Endothelial cell of umbilical vein (primary cell): Measurements from ENCODE around the gene RNF224. TPM values are rescaled to one million over a fixed set of nuclear protein-coding genes. Genes with fewer than 3 reads are reported as not detected.

Source experiments
- BruUV-seq: library from RNA; stranded (reverse); fragments of 400-500 nt; replicated peaks from 2 replicates; lab custom pipeline; 2021; lab: Mats Ljungman, UMichigan
- CTCF ChIA-PET: fragments of 300-600, 350-600 bp; sonication (Branson Sonifier 250); formaldehyde crosslinking; loops from one replicate; lab custom pipeline; 2021; ENCODE audit warnings: antibody characterized with exemption, inconsistent platforms; lab: Charles Lee
- POLR2A ChIA-PET: fragments of 300-600, 350-600 bp; sonication (Branson Sonifier 250); formaldehyde crosslinking; loops from one replicate; lab custom pipeline; 2021; ENCODE audit warnings: antibody characterized with exemption, inconsistent platforms; lab: Charles Lee
- DNase-seq: peaks from one replicate; pipeline ENCODE4 v3.0.0-alpha.2; 2011; ENCODE audit warnings: low read depth, low spot score
- FAIRE-seq: peaks from 2 replicates; lab custom pipeline; 2011; peaks lifted over from hg19 to GRCh38; lab: Jason Lieb, UNC
- H2AFZ ChIP-seq: 2 replicates; pipeline ENCODE4 v1.6.0; 2012; ENCODE audit warnings: low read depth, low read length, control low read depth, inconsistent platforms
- H3K27ac ChIP-seq: 2 replicates; pipeline ENCODE4 v1.5.1; 2011; ENCODE audit warnings: low read depth, mild to moderate bottlenecking, control low read depth, low read length, moderate library complexity; ENCODE audit not compliant: insufficient read depth
- H3K27me3 ChIP-seq, 2 experiments: 2 replicates each; pipeline versions ENCODE4 v1.6.0 to v1.6.1; 2011; ENCODE audit warnings: low read length in 2 of 2, mixed read lengths in 1 of 2; ENCODE audit not compliant: control insufficient read depth in 2 of 2, insufficient read depth in 2 of 2
- H3K36me3 ChIP-seq, 2 experiments: 2 replicates in 1 of 2; 3 replicates in 1 of 2; pipeline ENCODE4 v1.5.1; 2011; ENCODE audit warnings: low read length in 2 of 2, mild to moderate bottlenecking in 1 of 2, moderate library complexity in 1 of 2; ENCODE audit not compliant: control insufficient read depth in 2 of 2, insufficient read depth in 2 of 2; ENCODE audit errors: extremely low read depth in 1 of 2
- H3K4me1 ChIP-seq: 3 replicates; pipeline ENCODE4 v1.5.1; 2011; ENCODE audit warnings: mild to moderate bottlenecking, low read length; ENCODE audit not compliant: control insufficient read depth, insufficient read depth; ENCODE audit errors: extremely low read depth
- H3K4me2 ChIP-seq: 2 replicates; pipeline ENCODE4 v1.6.1; 2011; ENCODE audit warnings: low read length, control low read depth, mixed read lengths; ENCODE audit not compliant: insufficient read depth
- H3K4me3 ChIP-seq, 3 experiments: fragments of 200-600 bp in 1 of 3; sonication (generic), shearing (Covaris generic) in 1 of 3; replicated peaks in 1 of 3; 2 replicates each; pipeline ENCODE4 v1.5.1; 2011 to 2016; ENCODE audit warnings: control low read depth in 3 of 3, low read length in 3 of 3, mild to moderate bottlenecking in 2 of 3, inconsistent platforms in 1 of 3, low read depth in 1 of 3, moderate library complexity in 1 of 3; ENCODE audit not compliant: insufficient read depth in 1 of 3
- H3K79me2 ChIP-seq: 2 replicates; pipeline ENCODE4 v1.6.0; 2012; ENCODE audit warnings: low read length, inconsistent platforms; ENCODE audit not compliant: control insufficient read depth, insufficient read depth
- H3K9ac ChIP-seq: replicated peaks from 2 replicates; pipeline ENCODE3; 2011; ENCODE audit warnings: low read length, control low read depth; ENCODE audit not compliant: insufficient read depth; ENCODE audit errors: extremely low read depth
- H3K9me1 ChIP-seq: replicated peaks from 3 replicates; pipeline ENCODE4 v1.6.0; 2011; ENCODE audit warnings: mild to moderate bottlenecking, low read length; ENCODE audit not compliant: control insufficient read depth, insufficient read depth; ENCODE audit errors: extremely low read depth
- H3K9me3 ChIP-seq: replicated peaks from 2 replicates; pipeline ENCODE4 v1.5.1; 2012; ENCODE audit warnings: low read length, inconsistent platforms; ENCODE audit not compliant: control insufficient read depth, insufficient read depth
- H4K20me1 ChIP-seq: replicated peaks from 2 replicates; pipeline ENCODE3; 2011; ENCODE audit warnings: mild to moderate bottlenecking, low read length; ENCODE audit not compliant: control insufficient read depth, insufficient read depth; ENCODE audit errors: extremely low read depth
- EZH2 ChIP-seq: IDR thresholded peaks from 2 replicates; pipeline ENCODE4 v1.6.1; 2012; ENCODE audit warnings: borderline replicate concordance, low read depth, mild to moderate bottlenecking, moderate library complexity, low read length, inconsistent platforms; ENCODE audit not compliant: severe bottlenecking
- FOS ChIP-seq: IDR thresholded peaks from 2 replicates; pipeline ENCODE4 v1.6.1; 2011; ENCODE audit warnings: mild to moderate bottlenecking, low read length, moderate library complexity, borderline replicate concordance; ENCODE audit not compliant: insufficient read depth
- GATA2 ChIP-seq: IDR thresholded peaks from 2 replicates; pipeline ENCODE4 v1.7.0; 2011; ENCODE audit warnings: low read depth, mild to moderate bottlenecking, moderate library complexity, mixed read lengths, low read length; ENCODE audit not compliant: insufficient read length, insufficient read depth
- JUN ChIP-seq: IDR thresholded peaks from 2 replicates; pipeline ENCODE4 v1.6.1; 2011; ENCODE audit warnings: borderline replicate concordance, low read depth; ENCODE audit not compliant: insufficient read length, insufficient read depth
- MYC ChIP-seq: IDR thresholded peaks from one replicate; pipeline ENCODE4 v1.6.1; 2011; ENCODE audit warnings: mild to moderate bottlenecking, low read depth, low read length
- POLR2A ChIP-seq: IDR thresholded peaks from 2 replicates; pipeline ENCODE4 v1.6.1; 2012; ENCODE audit warnings: low read depth, mild to moderate bottlenecking, control low read depth, low read length
- POLR2AphosphoS5 ChIP-seq: IDR thresholded peaks from 2 replicates; pipeline ENCODE4 v1.6.1; 2012; ENCODE audit warnings: low read depth, mild to moderate bottlenecking, control low read depth, low read length, moderate library complexity; ENCODE audit not compliant: insufficient read depth
- dilution Hi-C: fragments of 300-500 bp; cut with MboI; formaldehyde crosslinking; loops from one replicate; pipeline ENCODE4 v1.15.0; 2019; ENCODE audit warnings: low sequenced_read_pairs; ENCODE audit not compliant: extremely low pct_ligation_motif_present
- intact Hi-C: fragments of 100-400 bp; cut with micrococcal nuclease; formaldehyde crosslinking; loops from one replicate; pipeline ENCODE4 v1.10.0; 2022
- polyA plus RNA-seq, 4 experiments: library from polyadenylated mRNA; depleted of rRNA in 3 of 4; stranded (reverse) in 3 of 4; unstranded in 1 of 4; fragments of >200 nt; gene quantifications; 2 replicates each; pipeline versions ENCODE4 v1.2.1 to v1.2.3, GENCODE V29; 2011 to 2012; ENCODE audit warnings: missing spikeins in 1 of 4
- total RNA-seq: library from RNA; stranded (reverse); gene quantifications from 2 replicates; pipeline ENCODE4 v1.2.3, GENCODE V29; 2021
- TF ChIP-seq, protein P1 (sequence below): IDR thresholded peaks from 2 replicates; pipeline ENCODE4 v1.6.1; 2011; ENCODE audit not compliant: insufficient read depth, insufficient read length
- TF ChIP-seq, protein P2 (sequence below), 2 donors: IDR thresholded peaks; 1 replicate in 1 of 2; 2 replicates in 1 of 2; pipeline ENCODE4 v1.5.1; 2011; ENCODE audit warnings: low read length in 2 of 2, mild to moderate bottlenecking in 2 of 2, moderate library complexity in 2 of 2, control low read depth in 1 of 2, inconsistent platforms in 1 of 2, low read depth in 1 of 2; ENCODE audit not compliant: insufficient read depth in 1 of 2; ENCODE audit errors: extremely low read depth in 1 of 2

The RNF224 gene
- total and polyA plus RNA-seq, 2 donors (not counting 3 experiments of a cell fraction or from before 2014, with no cell fraction given) = not detected

DNA sequence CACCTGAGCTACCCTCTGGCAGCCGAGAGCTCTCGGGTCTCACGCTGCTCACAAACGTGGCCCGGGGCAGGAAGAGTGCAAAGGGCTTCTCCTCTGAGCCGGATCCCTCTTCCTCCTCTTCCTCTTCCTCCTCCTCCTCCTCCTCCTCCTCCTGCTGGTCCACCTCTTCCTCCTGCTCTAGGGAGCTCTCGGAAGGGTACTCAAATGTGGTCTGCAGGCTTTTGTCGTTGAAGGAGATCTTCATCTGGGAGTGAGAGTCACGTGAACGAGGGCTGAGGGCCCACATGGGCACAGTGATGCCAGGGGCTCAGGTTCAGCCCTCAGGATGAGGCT lies 34.9 kb upstream of the RNF224 start:
- Histone ChIP-seq H3K4me1 (peaks cover 13% of the 10 kb centered on the region), H3K9ac (no peak overlapping the region), H3K36me3 (peaks cover 0 to 14% of the 10 kb centered on the region in 2 experiments), H3K4me3 (no peak overlapping the region), H3K27me3 (no peaks in the 10 kb centered on the region), H3K27ac (no peak overlapping the region), H3K9me3 (no peaks in the 10 kb centered on the region), H4K20me1 (no peaks in the 10 kb centered on the region), H3K9me1 (no peaks in the 10 kb centered on the region), H3K79me2 (peaks cover 19% of the 10 kb centered on the region), H2AFZ (no peak overlapping the region), H3K4me2 (no peak overlapping the region)
- BruUV-seq = no TSS peak
- TF ChIP-seq, protein P1, sequence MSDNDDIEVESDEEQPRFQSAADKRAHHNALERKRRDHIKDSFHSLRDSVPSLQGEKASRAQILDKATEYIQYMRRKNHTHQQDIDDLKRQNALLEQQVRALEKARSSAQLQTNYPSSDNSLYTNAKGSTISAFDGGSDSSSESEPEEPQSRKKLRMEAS = no peak
- no peak for TF ChIP-seq POLR2AphosphoS5
- TF ChIP-seq EZH2 = no peak
- TF ChIP-seq, protein P2, sequence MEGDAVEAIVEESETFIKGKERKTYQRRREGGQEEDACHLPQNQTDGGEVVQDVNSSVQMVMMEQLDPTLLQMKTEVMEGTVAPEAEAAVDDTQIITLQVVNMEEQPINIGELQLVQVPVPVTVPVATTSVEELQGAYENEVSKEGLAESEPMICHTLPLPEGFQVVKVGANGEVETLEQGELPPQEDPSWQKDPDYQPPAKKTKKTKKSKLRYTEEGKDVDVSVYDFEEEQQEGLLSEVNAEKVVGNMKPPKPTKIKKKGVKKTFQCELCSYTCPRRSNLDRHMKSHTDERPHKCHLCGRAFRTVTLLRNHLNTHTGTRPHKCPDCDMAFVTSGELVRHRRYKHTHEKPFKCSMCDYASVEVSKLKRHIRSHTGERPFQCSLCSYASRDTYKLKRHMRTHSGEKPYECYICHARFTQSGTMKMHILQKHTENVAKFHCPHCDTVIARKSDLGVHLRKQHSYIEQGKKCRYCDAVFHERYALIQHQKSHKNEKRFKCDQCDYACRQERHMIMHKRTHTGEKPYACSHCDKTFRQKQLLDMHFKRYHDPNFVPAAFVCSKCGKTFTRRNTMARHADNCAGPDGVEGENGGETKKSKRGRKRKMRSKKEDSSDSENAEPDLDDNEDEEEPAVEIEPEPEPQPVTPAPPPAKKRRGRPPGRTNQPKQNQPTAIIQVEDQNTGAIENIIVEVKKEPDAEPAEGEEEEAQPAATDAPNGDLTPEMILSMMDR (IDR thresholded peaks at IDR 0.05; ENCODE audit: extremely low read depth in 1 of 2, insufficient read depth in 1 of 2, low read depth in 1 of 2, low read length in 2 of 2) = no peak
- TF ChIP-seq MYC = no peak
- TF ChIP-seq JUN = no peak
- TF ChIP-seq FOS = no peak
- no peak for TF ChIP-seq GATA2
- no peak for TF ChIP-seq POLR2A
- intact Hi-C loops = no loop called here
- CTCF ChIA-PET = interaction anchor here (1.0 kb wide), 1 partner anchor 44 kb away, joined by 4 read pairs; no protein-coding TSS in a partner anchor
- POLR2A ChIA-PET = no interaction called here
- DNase-seq = no peak
- FAIRE-seq = no peak
- dilution Hi-C loops = no loop called here
